Fibroblast of villous mesenchyme (primary cell): ENCODE data around the gene CTNNA3. TPM values are rescaled to one million over a fixed set of nuclear protein-coding genes. Genes with fewer than 3 reads are reported as not detected.

Source experiments
- DNase-seq: peaks from one replicate; pipeline ENCODE4 v3.0.0-alpha.2; 2010; ENCODE audit warnings: low read depth
- H3K4me3 ChIP-seq: 2 replicates; pipeline ENCODE4 v1.5.1; 2011; ENCODE audit warnings: low read depth, mild to moderate bottlenecking, low read length
- total RNA-seq: library from RNA; depleted of rRNA; stranded (reverse); fragments of >200 nt; gene quantifications from 2 replicates; pipeline ENCODE4 v1.2.3, GENCODE V29; 2012
- TF ChIP-seq, protein P1 (sequence below): IDR thresholded peaks from 2 replicates; pipeline ENCODE4 v1.5.1; 2012; ENCODE audit warnings: low read depth, mild to moderate bottlenecking, low read length; ENCODE audit not compliant: insufficient read depth

Gene CTNNA3
- total RNA-seq, 1 donor = not detected

- no peak overlapping the region for H3K4me3 ChIP-seq
- no peak for DNase-seq
- TF ChIP-seq, protein P1, sequence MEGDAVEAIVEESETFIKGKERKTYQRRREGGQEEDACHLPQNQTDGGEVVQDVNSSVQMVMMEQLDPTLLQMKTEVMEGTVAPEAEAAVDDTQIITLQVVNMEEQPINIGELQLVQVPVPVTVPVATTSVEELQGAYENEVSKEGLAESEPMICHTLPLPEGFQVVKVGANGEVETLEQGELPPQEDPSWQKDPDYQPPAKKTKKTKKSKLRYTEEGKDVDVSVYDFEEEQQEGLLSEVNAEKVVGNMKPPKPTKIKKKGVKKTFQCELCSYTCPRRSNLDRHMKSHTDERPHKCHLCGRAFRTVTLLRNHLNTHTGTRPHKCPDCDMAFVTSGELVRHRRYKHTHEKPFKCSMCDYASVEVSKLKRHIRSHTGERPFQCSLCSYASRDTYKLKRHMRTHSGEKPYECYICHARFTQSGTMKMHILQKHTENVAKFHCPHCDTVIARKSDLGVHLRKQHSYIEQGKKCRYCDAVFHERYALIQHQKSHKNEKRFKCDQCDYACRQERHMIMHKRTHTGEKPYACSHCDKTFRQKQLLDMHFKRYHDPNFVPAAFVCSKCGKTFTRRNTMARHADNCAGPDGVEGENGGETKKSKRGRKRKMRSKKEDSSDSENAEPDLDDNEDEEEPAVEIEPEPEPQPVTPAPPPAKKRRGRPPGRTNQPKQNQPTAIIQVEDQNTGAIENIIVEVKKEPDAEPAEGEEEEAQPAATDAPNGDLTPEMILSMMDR = no peak
Observed at GRCh38 chr10:66234872-66235271, 1461.1 kb downstream of the CTNNA3 start.

DNA sequence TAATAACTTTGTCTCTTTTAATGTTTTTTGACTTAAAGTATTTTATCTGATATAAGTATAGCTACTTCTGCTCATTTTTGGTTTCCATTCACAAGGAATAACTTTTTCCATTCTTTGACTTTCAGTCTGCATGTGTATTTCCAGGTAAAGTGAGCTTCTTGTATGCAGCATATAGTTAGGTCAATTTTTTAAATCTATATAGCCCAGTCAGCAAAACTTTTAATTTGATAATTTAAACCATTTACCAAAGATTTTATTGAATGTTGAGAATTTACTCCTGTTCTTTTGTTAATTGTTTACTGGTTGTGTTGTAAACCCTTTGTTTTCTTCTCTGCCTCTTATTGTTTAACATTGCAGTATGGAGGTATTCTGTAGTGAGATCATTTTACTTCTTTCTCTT is 1467.1 kb downstream of the CTNNA3 start:
- H3K4me3 ChIP-seq = no peak overlapping the region
- TF ChIP-seq, protein P1 = no peak
- DNase-seq = no peak

GRCh38 chr10:66223656-66224055 is 1472.3 kb downstream of the CTNNA3 start:
- TF ChIP-seq, protein P1 = no peak
- H3K4me3 ChIP-seq = no peak overlapping the region
- no peak for DNase-seq

DNA sequence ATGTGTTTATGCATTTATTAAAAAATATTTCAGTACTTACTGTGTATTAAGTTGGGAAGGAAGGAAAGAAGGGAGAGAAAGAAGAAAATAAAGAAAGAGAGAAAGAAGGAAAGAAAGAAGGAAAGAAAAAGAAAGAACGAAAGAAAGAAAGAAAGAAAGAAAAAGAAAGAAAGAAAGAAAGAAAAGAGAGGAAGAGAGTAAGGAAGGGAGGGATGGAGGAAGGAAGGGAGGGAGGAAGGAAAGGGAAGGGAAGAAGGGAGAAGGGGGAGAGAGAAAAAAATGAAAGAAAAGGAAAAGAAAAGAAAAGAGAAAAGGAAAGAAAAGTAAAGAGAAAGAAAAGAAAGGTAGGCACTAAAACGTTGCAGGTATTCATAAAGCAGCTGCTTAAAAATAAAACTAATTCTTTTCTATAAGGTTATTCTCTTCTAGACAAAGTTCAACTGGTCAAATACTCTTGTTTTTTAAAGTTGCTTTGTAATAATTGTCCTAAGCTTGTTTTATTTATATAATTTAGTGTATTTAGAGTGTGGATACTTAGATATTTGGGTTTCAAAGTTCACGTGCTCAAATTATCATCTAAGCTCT is 1473.4 kb downstream of the CTNNA3 start:
- TF ChIP-seq, protein P1 = no peak
- DNase-seq = no peak
- H3K4me3 ChIP-seq = no peak overlapping the region

DNA sequence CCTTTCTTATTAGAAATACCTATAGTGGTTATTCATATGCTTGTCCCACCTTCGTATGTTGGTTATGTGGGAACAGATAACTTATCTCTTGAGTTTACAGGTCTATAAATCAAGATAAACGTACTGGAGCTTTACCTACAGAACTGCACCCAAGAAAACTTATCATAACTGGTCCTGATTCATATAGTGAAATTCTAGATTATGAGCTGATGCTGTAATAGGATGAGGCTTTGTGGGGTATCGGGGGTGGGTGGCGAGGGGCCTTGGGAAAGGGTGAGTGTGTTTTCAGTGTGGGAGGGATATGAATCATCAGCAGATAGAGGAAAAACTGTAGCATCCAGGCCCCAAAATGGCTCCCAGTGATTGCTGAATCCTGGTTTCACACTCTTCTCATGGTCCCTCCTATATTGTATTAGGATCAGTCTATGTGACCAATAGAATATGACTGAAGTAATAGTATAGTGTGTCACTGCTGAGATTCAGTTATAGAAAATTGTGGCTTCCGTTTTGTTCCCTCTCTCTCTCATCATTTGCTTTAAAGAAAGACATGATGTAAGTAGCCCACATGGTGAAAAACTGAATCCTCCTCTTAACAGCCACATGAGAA is 1476.9 kb downstream of the CTNNA3 start:
- no peak overlapping the region for H3K4me3 ChIP-seq
- DNase-seq = no peak
- TF ChIP-seq, protein P1 = no peak

DNA sequence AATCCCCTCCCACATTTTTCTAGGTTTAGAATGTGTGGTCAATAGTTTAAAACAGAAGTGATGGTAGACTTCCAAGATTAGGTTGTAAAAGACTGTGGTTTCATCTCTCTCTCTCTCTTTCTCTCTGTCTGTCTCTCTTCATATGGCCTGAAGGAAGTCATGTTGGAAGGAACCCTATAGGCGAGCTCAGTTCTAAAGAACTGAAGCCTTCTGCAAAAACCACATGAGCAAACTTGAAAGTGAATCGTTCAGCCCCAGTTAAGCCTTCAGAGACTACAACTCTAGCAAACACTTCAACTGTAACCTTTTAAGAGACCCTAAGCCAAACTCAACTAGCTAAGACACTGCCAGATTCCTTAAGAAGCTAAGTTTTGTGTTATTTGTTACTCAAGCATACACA is 1477.7 kb downstream of the CTNNA3 start:
- no peak overlapping the region for H3K4me3 ChIP-seq
- TF ChIP-seq, protein P1 = no peak
- no peak for DNase-seq

DNA sequence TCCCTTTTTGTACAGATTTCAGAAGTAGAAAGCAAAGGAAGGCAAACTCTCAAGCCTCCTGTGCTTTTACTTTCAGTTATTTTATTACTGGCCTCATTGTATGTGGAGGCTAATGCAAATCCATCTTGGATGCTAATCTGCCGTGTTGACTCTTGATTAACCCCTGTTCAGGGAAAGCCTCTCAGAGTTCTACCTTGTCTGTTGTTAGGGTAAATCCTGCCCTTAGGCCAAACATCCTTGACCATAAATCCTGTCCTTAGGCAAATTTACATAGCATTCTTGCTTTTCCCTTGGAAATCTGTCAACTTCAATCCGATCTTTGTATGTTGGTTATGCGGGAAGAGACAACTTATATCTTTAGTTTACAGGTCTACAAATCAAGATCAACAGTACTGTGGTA is 1480.1 kb downstream of the CTNNA3 start:
- TF ChIP-seq, protein P1 = no peak
- no peak for DNase-seq
- no peak overlapping the region for H3K4me3 ChIP-seq
